CD14-positive monocyte (primary cell): ENCODE results near the gene CLCF1. TPM values are rescaled to one million over a fixed set of nuclear protein-coding genes. Genes with fewer than 3 reads are reported as not detected.
A peak's percentile ranks its signal among the peaks of the same experiment; 100 is the strongest.

Experiments used
- DNase-seq, 3 donors: peaks; one replicate each; pipeline ENCODE4 v3.0.0-alpha.2; 2011 to 2022
- H2AFZ ChIP-seq: 2 replicates; pipeline ENCODE4 v1.6.0; 2012; ENCODE audit warnings: mild to moderate bottlenecking, low read depth, low read length, inconsistent platforms; ENCODE audit not compliant: insufficient read depth, poor library complexity, severe bottlenecking
- H3K27ac ChIP-seq, 2 donors: 1 replicate in 1 of 2; 2 replicates in 1 of 2; pipeline ENCODE4 v1.5.1; 2012 to 2013; ENCODE audit warnings: low read length in 2 of 2, control low read depth in 1 of 2, inconsistent platforms in 1 of 2, low read depth in 1 of 2, mild to moderate bottlenecking in 1 of 2
- H3K27me3 ChIP-seq, 2 donors: one replicate each; pipeline versions ENCODE4 v1.6.0 to v1.6.1; 2011 to 2013; ENCODE audit warnings: low read length in 2 of 2; ENCODE audit not compliant: control insufficient read depth in 2 of 2, insufficient read depth in 2 of 2
- H3K36me3 ChIP-seq, 2 donors: replicated peaks in 1 of 2; 1 replicate in 1 of 2; 2 replicates in 1 of 2; pipeline versions ENCODE4 v1.5.1 to v1.6.1; 2012 to 2013; ENCODE audit warnings: low read length in 2 of 2, control low read depth in 1 of 2, inconsistent platforms in 1 of 2, mild to moderate bottlenecking in 1 of 2; ENCODE audit not compliant: insufficient read depth in 2 of 2, control insufficient read depth in 1 of 2
- H3K4me1 ChIP-seq, 2 donors: 1 replicate in 1 of 2; 2 replicates in 1 of 2; pipeline versions ENCODE4 v1.5.1 to v1.6.1; 2012 to 2013; ENCODE audit warnings: low read length in 2 of 2, control low read depth in 1 of 2, inconsistent platforms in 1 of 2, mild to moderate bottlenecking in 1 of 2, moderate library complexity in 1 of 2; ENCODE audit not compliant: insufficient read depth in 2 of 2, control insufficient read depth in 1 of 2
- H3K4me2 ChIP-seq: replicated peaks from 2 replicates; pipeline ENCODE3; 2012; ENCODE audit warnings: low read length, moderate library complexity, mild to moderate bottlenecking; ENCODE audit not compliant: poor library complexity, severe bottlenecking; ENCODE audit errors: extremely low read depth
- H3K4me3 ChIP-seq, 3 experiments: fragments of 200-600 bp in 1 of 3; sonication (generic) in 1 of 3; replicated peaks in 1 of 3; 1 replicate in 2 of 3; 2 replicates in 1 of 3; pipeline ENCODE4 v1.5.1; 2011 to 2013; ENCODE audit warnings: low read length in 3 of 3, mild to moderate bottlenecking in 3 of 3, control low read depth in 2 of 3, low read depth in 2 of 3, inconsistent platforms in 1 of 3, moderate library complexity in 1 of 3
- H3K79me2 ChIP-seq: 2 replicates; pipeline ENCODE4 v1.6.0; 2012; ENCODE audit warnings: mild to moderate bottlenecking, control low read depth, inconsistent platforms, low read length, moderate library complexity; ENCODE audit not compliant: insufficient read depth
- H3K9ac ChIP-seq: 2 replicates; pipeline ENCODE4 v1.6.0; 2017; ENCODE audit warnings: low read length, mild to moderate bottlenecking; ENCODE audit not compliant: insufficient read depth, poor library complexity, severe bottlenecking
- H3K9me3 ChIP-seq, 2 donors: replicated peaks in 1 of 2; 1 replicate in 1 of 2; 2 replicates in 1 of 2; pipeline versions ENCODE4 v1.5.1 to v1.6.1; 2012 to 2013; ENCODE audit warnings: low read length in 2 of 2, control low read depth in 1 of 2; ENCODE audit not compliant: control insufficient read depth in 1 of 2, insufficient read depth in 1 of 2
- H4K20me1 ChIP-seq: 2 replicates; pipeline ENCODE4 v1.6.0; 2012; ENCODE audit warnings: mild to moderate bottlenecking, low read length, control low read depth, moderate library complexity; ENCODE audit not compliant: insufficient read depth
- H3K27ac Mint-ChIP-seq, 7 donors: one replicate each; pipeline ENCODE4 v1.8.0; 2020; ENCODE audit warnings: mild to moderate bottlenecking in 7 of 7, mixed read lengths in 7 of 7, moderate library complexity in 6 of 7, inconsistent platforms in 2 of 7
- H3K27me3 Mint-ChIP-seq, 3 donors: one replicate each; pipeline ENCODE4 v1.8.0; 2021 to 2022; ENCODE audit warnings: low read depth in 3 of 3, mild to moderate bottlenecking in 3 of 3, mixed read lengths in 3 of 3, moderate library complexity in 3 of 3, inconsistent platforms in 1 of 3
- H3K36me3 Mint-ChIP-seq, 2 donors: one replicate each; pipeline ENCODE4 v1.8.0; 2020; ENCODE audit warnings: mixed read lengths in 2 of 2, inconsistent platforms in 1 of 2, mild to moderate bottlenecking in 1 of 2
- H3K4me1 Mint-ChIP-seq: one replicate; pipeline ENCODE4 v1.8.0; 2020; ENCODE audit warnings: mild to moderate bottlenecking, mixed read lengths
- H3K4me3 Mint-ChIP-seq, 2 donors: one replicate each; pipeline ENCODE4 v1.8.0; 2020; ENCODE audit warnings: mild to moderate bottlenecking in 2 of 2, mixed read lengths in 2 of 2, moderate library complexity in 1 of 2
- H3K9me3 Mint-ChIP-seq, 7 donors: one replicate each; pipeline ENCODE4 v1.8.0; 2020 to 2022; ENCODE audit warnings: mixed read lengths in 7 of 7, mild to moderate bottlenecking in 6 of 7, moderate library complexity in 6 of 7, inconsistent platforms in 2 of 7
- WGBS: methylation state at CpG from one replicate; pipeline ENCODE4 v1.1.5; 2013; ENCODE audit warnings: missing lambda C conversion rate; ENCODE audit not compliant: insufficient coverage; 5-methylcytosine and 5-hydroxymethylcytosine counted together
- intact Hi-C, 2 donors: fragments of 100-400 bp; cut with micrococcal nuclease; formaldehyde crosslinking; loops; one replicate each; pipeline versions ENCODE4 v1.15.0 to v1.15.1; 2023
- polyA plus RNA-seq, 3 donors: library from polyadenylated mRNA; depleted of rRNA in 1 of 3; unstranded in 2 of 3; stranded (reverse) in 1 of 3; fragments of 300-500 nt in 2 of 3; fragments of >200 nt in 1 of 3; fragmentation: Illumina TruSeq in 2 of 3; gene quantifications; 1 replicate in 2 of 3; 2 replicates in 1 of 3; pipeline ENCODE4 v1.2.3, GENCODE V29; 2012 to 2021
- TF ChIP-seq, protein P1 (sequence below): fragments of 200-600 bp; IDR thresholded peaks from one replicate; pipeline ENCODE4 v1.8.0; 2022; ENCODE audit warnings: antibody characterized with exemption, mild to moderate bottlenecking

CLCF1 gene
- polyA plus RNA-seq, 3 donors, result 0.44 to 14.8 (median 0.94) TPM

DNA sequence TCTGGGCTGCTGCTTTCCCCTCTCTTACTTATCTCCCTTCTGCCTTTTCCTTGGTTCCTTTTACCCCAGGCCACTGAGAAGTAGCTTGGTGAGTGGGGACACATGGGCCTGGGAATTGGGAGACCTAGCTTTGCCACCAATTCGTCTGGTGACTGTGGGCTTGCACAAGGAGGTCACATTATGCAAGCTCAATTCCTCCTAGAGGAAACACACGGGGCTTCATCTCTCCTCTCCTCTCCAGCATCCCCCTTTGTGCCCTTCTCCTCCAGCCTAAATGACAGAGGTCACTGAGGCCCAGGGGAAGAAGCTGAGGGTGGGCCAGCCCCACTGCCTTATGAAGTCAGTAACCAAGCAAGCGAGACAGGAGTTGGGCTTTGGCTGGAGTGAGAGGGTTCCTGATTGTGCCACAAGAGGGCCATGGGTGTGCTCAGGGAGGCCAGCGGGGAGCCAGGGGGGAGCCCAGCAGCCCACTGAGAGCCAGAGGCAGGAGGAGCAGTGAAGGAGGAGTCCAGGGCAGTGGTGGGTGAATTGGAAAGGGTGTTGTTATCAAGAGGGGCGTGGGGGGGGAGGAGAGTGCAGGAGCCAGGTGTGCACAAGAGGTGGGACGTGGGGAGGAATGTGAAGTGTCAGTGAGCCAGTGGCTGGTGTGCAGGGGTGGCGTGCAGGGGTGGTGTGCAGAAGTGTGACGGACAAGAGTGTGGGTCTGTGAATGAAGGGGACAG lies 2.0 kb downstream of the CLCF1 start:
- peaks cover 10% of the 10 kb centered on the region for H4K20me1 ChIP-seq
- Mint-ChIP-seq H3K36me3 (peaks cover 19 to 23% of the 10 kb centered on the region in 2 donors), H3K27ac (peak overlapping the region; percentile 62 to 90 (median 86)), H3K4me1 (peaks cover 70% of the 10 kb centered on the region), H3K4me3 (peak overlapping the region; percentile 89 to 91), H3K27me3 (peaks cover 9 to 36% (median 17%) of the 10 kb centered on the region in 3 donors), H3K9me3 (peaks cover 0 to 2% (median 0%) of the 10 kb centered on the region in 7 donors)
- H3K79me2 ChIP-seq, result peaks cover 36% of the 10 kb centered on the region
- intact Hi-C loops, result loop anchor here (1.0 to 5.0 kb wide), 3 partner anchors 10 to 99 kb away; no protein-coding TSS in a partner anchor
- DNase-seq, result peak; percentile 48 to 72 (median 70)
- H3K4me1 ChIP-seq, result peaks cover 52 to 69% of the 10 kb centered on the region in 2 donors
- WGBS, result 42% methylated on average over 6 of the region's 8 CpGs
- peak overlapping the region; percentile 93 for H3K4me2 ChIP-seq
- TF ChIP-seq, protein P1, sequence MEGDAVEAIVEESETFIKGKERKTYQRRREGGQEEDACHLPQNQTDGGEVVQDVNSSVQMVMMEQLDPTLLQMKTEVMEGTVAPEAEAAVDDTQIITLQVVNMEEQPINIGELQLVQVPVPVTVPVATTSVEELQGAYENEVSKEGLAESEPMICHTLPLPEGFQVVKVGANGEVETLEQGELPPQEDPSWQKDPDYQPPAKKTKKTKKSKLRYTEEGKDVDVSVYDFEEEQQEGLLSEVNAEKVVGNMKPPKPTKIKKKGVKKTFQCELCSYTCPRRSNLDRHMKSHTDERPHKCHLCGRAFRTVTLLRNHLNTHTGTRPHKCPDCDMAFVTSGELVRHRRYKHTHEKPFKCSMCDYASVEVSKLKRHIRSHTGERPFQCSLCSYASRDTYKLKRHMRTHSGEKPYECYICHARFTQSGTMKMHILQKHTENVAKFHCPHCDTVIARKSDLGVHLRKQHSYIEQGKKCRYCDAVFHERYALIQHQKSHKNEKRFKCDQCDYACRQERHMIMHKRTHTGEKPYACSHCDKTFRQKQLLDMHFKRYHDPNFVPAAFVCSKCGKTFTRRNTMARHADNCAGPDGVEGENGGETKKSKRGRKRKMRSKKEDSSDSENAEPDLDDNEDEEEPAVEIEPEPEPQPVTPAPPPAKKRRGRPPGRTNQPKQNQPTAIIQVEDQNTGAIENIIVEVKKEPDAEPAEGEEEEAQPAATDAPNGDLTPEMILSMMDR, result peak; percentile 66
- H3K9ac ChIP-seq, result no peak overlapping the region
- no peaks in the 10 kb centered on the region for H3K36me3 ChIP-seq
- H3K9me3 ChIP-seq, result no peaks in the 10 kb centered on the region
- H3K27me3 ChIP-seq, result no peaks in the 10 kb centered on the region
- H3K4me3 ChIP-seq, result peak overlapping the region in 2 of 3 experiments; percentile 37 to 82
- no peak overlapping the region for H2AFZ ChIP-seq
- peak overlapping the region; percentile 8 to 45 for H3K27ac ChIP-seq

DNA sequence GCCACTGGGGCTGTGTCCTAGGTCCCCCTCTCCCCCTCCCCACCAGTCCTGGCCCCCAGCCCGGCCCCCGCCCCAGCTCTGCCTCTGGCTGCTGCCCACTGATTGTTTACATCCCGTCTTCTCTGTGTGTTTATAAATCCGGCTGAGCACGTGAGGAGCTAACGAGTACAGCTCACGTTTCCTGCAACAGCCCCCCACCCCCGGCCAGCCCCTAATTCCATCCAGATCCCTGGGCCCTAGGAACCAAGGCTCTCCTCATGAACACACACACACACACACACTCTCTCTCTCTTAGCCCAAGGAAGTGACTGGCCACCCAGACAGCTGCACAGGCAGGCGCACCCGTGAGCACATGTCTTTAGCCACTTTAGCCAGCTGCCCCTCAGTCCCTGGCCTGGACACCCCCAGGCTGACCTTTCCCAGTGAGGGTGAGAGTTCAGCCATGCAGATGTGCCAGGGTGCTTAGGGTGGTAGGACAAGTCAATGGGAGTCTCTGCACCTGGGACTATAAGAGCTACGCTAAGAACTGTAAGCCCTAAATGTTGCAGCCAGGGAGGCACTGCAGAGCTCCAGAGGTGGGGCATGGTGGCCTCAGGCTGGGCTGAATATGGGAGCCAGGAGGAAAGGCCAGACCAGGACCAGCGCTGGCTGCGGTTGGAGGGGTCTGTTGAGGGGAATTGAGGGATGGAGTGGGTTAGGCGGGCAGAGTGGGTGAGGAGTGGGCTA lies 2.9 kb downstream of the CLCF1 start:
- H3K27me3 ChIP-seq, result no peaks in the 10 kb centered on the region
- Mint-ChIP-seq H3K27me3 (peaks cover 4 to 34% (median 22%) of the 10 kb centered on the region in 3 donors), H3K4me1 (peaks cover 75% of the 10 kb centered on the region), H3K9me3 (peaks cover 0 to 5% (median 0%) of the 10 kb centered on the region in 7 donors), H3K4me3 (peak overlapping the region in 1 of 2 donors; percentile 43), H3K27ac (peak overlapping the region in 5 of 7 donors; percentile 64 to 86 (median 81)), H3K36me3 (peaks cover 27 to 32% of the 10 kb centered on the region in 2 donors)
- intact Hi-C loops, result loop anchor here (1.0 to 5.0 kb wide), 3 partner anchors 11 to 98 kb away; no protein-coding TSS in a partner anchor
- no peaks in the 10 kb centered on the region for H3K9me3 ChIP-seq
- H3K9ac ChIP-seq, result no peak overlapping the region
- peaks cover 10% of the 10 kb centered on the region for H4K20me1 ChIP-seq
- H3K36me3 ChIP-seq, result peaks cover 0 to 4% of the 10 kb centered on the region in 2 donors
- 44% methylated on average over 8 of the region's 14 CpGs for WGBS
- H3K27ac ChIP-seq, result peak overlapping the region in 1 of 2 donors; percentile 45
- TF ChIP-seq, protein P1, result no peak
- H2AFZ ChIP-seq, result no peak overlapping the region
- peaks cover 52 to 69% of the 10 kb centered on the region in 2 donors for H3K4me1 ChIP-seq
- H3K4me3 ChIP-seq, result peak overlapping the region in 1 of 3 experiments; percentile 82
- peak overlapping the region; percentile 93 for H3K4me2 ChIP-seq
- peaks cover 36% of the 10 kb centered on the region for H3K79me2 ChIP-seq
- DNase-seq, result no peak
